Measurements from ENCODE around the gene SCARF2. TPM values are rescaled to one million over a fixed set of nuclear protein-coding genes. Genes with fewer than 3 reads are reported as not detected.

Gene SCARF2
- total RNA-seq, 3 donors from 2014 or later (not counting 1 experiment from before 2014, with no cell fraction given) = 1.8 to 3.5 (median 2.9) TPM

GRCh38 chr22:20469110-20469868, 31.7 kb upstream of the SCARF2 start:
- no peaks in the 10 kb centered on the region for H3K9me3 Mint-ChIP-seq
- no peak for TF ChIP-seq CTCF (IDR thresholded peaks at IDR 0.05)

GRCh38 chr22:20466659-20467379, 29.2 kb upstream of the SCARF2 start:
- Histone ChIP-seq H3K36me3 (ENCODE audit: control insufficient read depth, insufficient read depth, low read length) (peaks cover 11% of the 10 kb centered on the region), H3K9me3 (ENCODE audit: control insufficient read depth, insufficient read depth, low read length) (no peaks in the 10 kb centered on the region), H3K4me1 (ENCODE audit: control insufficient read depth, insufficient read depth, low read length) (peaks cover 30% of the 10 kb centered on the region), H3K27me3 (ENCODE audit: control insufficient read depth, insufficient read depth, low read length) (no peaks in the 10 kb centered on the region), H3K27ac (ENCODE audit: low read length) (no peak overlapping the region), H3K4me3 (ENCODE audit: low read length) (no peak overlapping the region)
- Mint-ChIP-seq H3K27ac (no peak overlapping the region), H3K36me3 (no peaks in the 10 kb centered on the region), H3K27me3 (ENCODE audit: low read depth in 2 of 2) (no peaks in the 10 kb centered on the region), H3K4me3 (no peak overlapping the region), H3K4me1 (peaks cover 27 to 28% of the 10 kb centered on the region in 2 donors), H3K9me3 (no peaks in the 10 kb centered on the region)
- TF ChIP-seq CTCF (IDR thresholded peaks at IDR 0.05) = no peak
- DNase-seq (no peak), ATAC-seq (no peak)
- intact Hi-C loops (cut with micrococcal nuclease) = no loop called here
- WGBS (ENCODE audit: insufficient coverage) = 91% methylated on average over 3 of the region's 3 CpGs

More at GRCh38 chr22:20469110-20469868, 31.7 kb upstream of the SCARF2 start:
- H3K27ac Mint-ChIP-seq = peak overlapping the region in 1 of 2 donors; percentile 41
- H3K27me3 ChIP-seq (ENCODE audit: control insufficient read depth, insufficient read depth, low read length) = no peaks in the 10 kb centered on the region
- no peaks in the 10 kb centered on the region for H3K9me3 ChIP-seq (ENCODE audit: control insufficient read depth, insufficient read depth, low read length)
- ATAC-seq = no peak
- H3K4me3 Mint-ChIP-seq = no peak overlapping the region
- H3K4me1 Mint-ChIP-seq = peaks cover 7 to 8% of the 10 kb centered on the region in 2 donors
- H3K36me3 ChIP-seq (ENCODE audit: control insufficient read depth, insufficient read depth, low read length) = peaks cover 11% of the 10 kb centered on the region
- no peak overlapping the region for H3K4me3 ChIP-seq (ENCODE audit: low read length)
- H3K27ac ChIP-seq (ENCODE audit: low read length) = no peak overlapping the region
- no peaks in the 10 kb centered on the region for H3K27me3 Mint-ChIP-seq (ENCODE audit: low read depth in 2 of 2)
- 91% methylated on average over 6 of the region's 6 CpGs for WGBS (ENCODE audit: insufficient coverage)
- H3K36me3 Mint-ChIP-seq = no peaks in the 10 kb centered on the region
- peaks cover 12% of the 10 kb centered on the region for H3K4me1 ChIP-seq (ENCODE audit: control insufficient read depth, insufficient read depth, low read length)
- no peak for DNase-seq
- intact Hi-C loops (cut with micrococcal nuclease) = no loop called here

GRCh38 chr22:20465759-20466077, 28.1 kb upstream of the SCARF2 start:
- peaks cover 6% of the 10 kb centered on the region for H3K36me3 ChIP-seq (ENCODE audit: control insufficient read depth, insufficient read depth, low read length)
- H3K27me3 Mint-ChIP-seq (ENCODE audit: low read depth in 2 of 2) = no peaks in the 10 kb centered on the region
- H3K4me3 ChIP-seq (ENCODE audit: low read length) = no peak overlapping the region
- H3K36me3 Mint-ChIP-seq = no peaks in the 10 kb centered on the region
- peak overlapping the region in 1 of 2 donors; percentile 27 for H3K27ac Mint-ChIP-seq
- intact Hi-C loops (cut with micrococcal nuclease) = no loop called here
- 88% methylated on average over 5 of the region's 5 CpGs for WGBS (ENCODE audit: insufficient coverage)
- no peak overlapping the region for H3K27ac ChIP-seq (ENCODE audit: low read length)
- H3K4me3 Mint-ChIP-seq = no peak overlapping the region
- no peaks in the 10 kb centered on the region for H3K9me3 Mint-ChIP-seq
- TF ChIP-seq CTCF (IDR thresholded peaks at IDR 0.05) = no peak
- H3K9me3 ChIP-seq (ENCODE audit: control insufficient read depth, insufficient read depth, low read length) = no peaks in the 10 kb centered on the region
- H3K27me3 ChIP-seq (ENCODE audit: control insufficient read depth, insufficient read depth, low read length) = no peaks in the 10 kb centered on the region
- no peak for ATAC-seq
- peaks cover 30% of the 10 kb centered on the region for H3K4me1 ChIP-seq (ENCODE audit: control insufficient read depth, insufficient read depth, low read length)
- peaks cover 27 to 28% of the 10 kb centered on the region in 2 donors for H3K4me1 Mint-ChIP-seq
- DNase-seq = peak in 1 of 2 donors; percentile 39
